HG02852 (cell line): Measurements from ENCODE around the gene HOXA5.

Source experiments
- ATAC-seq: cut with Tn5 transposase; IDR thresholded peaks from one replicate; pipeline ENCODE4 v1.9.1; 2021; ENCODE audit warnings: mild to moderate bottlenecking, moderate library complexity; ENCODE audit not compliant: unreplicated experiment

HOXA5 gene

GRCh38 chr7:27182861-27183681 is 39.6 kb upstream of the HOXA5 start:
- no peak for ATAC-seq

GRCh38 chr7:27182285-27182841 is 38.9 kb upstream of the HOXA5 start:
- no peak for ATAC-seq

GRCh38 chr7:27181795-27182275 is 38.4 kb upstream of the HOXA5 start:
- no peak for ATAC-seq

- ATAC-seq, result no peak
Observed at GRCh38 chr7:27180431-27181420, 37.2 kb upstream of the HOXA5 start.

- no peak for ATAC-seq
Observed at GRCh38 chr7:27179503-27180430, 36.3 kb upstream of the HOXA5 start.

GRCh38 chr7:27179030-27179429 is 35.5 kb upstream of the HOXA5 start:
- ATAC-seq, result no peak

GRCh38 chr7:27178366-27178765 is 34.9 kb upstream of the HOXA5 start:
- ATAC-seq, result no peak

GRCh38 chr7:27177795-27178320 is 34.4 kb upstream of the HOXA5 start:
- ATAC-seq, result no peak

GRCh38 chr7:27176962-27177794 is 33.7 kb upstream of the HOXA5 start:
- ATAC-seq, result no peak

GRCh38 chr7:27176524-27176845 is 33.0 kb upstream of the HOXA5 start:
- no peak for ATAC-seq

- ATAC-seq, result no peak
Observed at GRCh38 chr7:27175626-27176523, 32.4 kb upstream of the HOXA5 start.

- no peak for ATAC-seq
Observed at GRCh38 chr7:27174874-27175625, 31.6 kb upstream of the HOXA5 start.

GRCh38 chr7:27173956-27174873 is 30.7 kb upstream of the HOXA5 start, which contains the start of gene HOXA10:
Gene HOXA10 (minus strand): TSS chr7:27174320. CDS start chr7:27174306, 14 bp downstream.
- no peak for ATAC-seq

- ATAC-seq, result no peak
Observed at GRCh38 chr7:27173511-27173955, 30.1 kb upstream of the HOXA5 start.

GRCh38 chr7:27172823-27173510 is 29.5 kb upstream of the HOXA5 start:
- no peak for ATAC-seq
